Activated gamma-delta T cell treated with Interleukin-2 at 50 U/mL for 16 hours (primary cell): ENCODE measurements around the gene ARHGAP42.

Experiments used
- DNase-seq: peaks from one replicate; pipeline ENCODE4 v3.0.0-alpha.2; 2020

The ARHGAP42 gene

GRCh38 chr11:100683126-100683525 lies 4.0 kb upstream of the ARHGAP42 start:
- no peak for DNase-seq

DNA sequence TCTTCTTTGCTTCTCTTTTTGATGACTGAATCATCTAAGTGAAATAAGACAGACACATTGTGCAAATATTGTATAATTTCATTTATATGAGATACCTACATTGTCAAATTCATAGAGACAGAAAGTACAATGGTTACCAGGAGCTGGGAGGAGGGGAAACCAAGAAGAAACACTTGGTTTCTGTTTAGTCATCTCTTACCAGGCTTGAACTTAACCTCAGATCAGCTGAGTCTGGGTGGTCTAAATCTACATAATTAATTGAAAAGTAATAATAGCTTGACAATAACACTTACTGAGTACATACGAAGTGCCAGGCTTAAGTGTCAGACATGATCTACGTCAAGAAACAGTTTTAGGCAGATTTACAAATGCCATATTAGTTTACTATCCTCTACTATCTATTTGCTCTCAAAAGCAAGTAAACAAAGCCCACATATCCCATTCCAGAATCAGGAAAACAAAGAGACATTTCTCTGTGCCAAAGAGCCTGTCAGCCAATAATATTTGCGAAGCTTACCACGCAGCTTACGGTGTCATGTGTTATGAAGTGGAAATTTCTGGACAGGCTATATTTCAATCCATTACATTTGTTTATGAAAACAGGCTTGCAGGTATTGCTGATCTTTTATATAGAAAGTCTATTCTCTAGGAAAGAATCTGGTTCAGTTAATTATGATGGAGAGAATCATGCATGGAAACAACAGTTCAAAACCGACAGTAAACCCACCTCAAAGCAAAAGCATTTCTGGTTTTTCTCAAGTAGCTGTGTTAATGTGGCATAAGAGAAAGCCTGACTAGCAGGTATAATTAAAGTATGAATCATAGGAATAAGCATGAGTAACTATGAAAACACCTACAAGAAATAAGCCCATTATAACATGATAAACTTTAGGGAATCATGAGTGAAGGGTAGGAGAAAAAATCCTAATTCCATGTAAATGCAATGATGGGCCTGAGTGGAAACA lies 2.7 kb upstream of the ARHGAP42 start:
- DNase-seq, result no peak

- no peak for DNase-seq
Measured at GRCh38 chr11:100686476-100687053, 523 bp upstream of the ARHGAP42 start.

- DNase-seq, result no peak
Measured at GRCh38 chr11:100687630-100688395, 725 bp downstream of the ARHGAP42 start.

- DNase-seq, result no peak
Measured at GRCh38 chr11:100689141-100689540, 2.1 kb downstream of the ARHGAP42 start.

- DNase-seq, result no peak
Measured at GRCh38 chr11:100691896-100692653, 5.0 kb downstream of the ARHGAP42 start.

DNA sequence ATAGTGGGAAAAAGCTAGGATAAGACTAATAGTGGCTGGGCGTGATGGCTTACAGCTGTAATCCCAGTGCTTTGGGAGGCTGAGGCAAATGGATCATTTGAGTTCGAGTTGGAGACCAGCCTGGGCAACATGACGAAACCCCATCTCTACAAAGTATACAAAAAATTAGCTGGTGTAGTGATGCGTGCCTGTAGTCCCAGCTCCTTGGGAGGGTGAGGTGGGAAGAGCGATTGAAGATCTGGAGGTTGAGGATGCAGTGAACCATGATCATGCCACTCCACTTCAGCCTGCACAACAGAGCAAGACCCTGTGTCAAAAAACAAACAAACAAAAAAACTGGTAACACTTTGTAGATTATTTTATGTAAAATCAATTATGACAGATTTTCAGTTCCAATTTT lies 8.8 kb downstream of the ARHGAP42 start:
- DNase-seq, result no peak

- DNase-seq, result no peak
Measured at GRCh38 chr11:100703139-100703538, 16.1 kb downstream of the ARHGAP42 start.

- DNase-seq, result no peak
Measured at GRCh38 chr11:100703801-100704575, 16.9 kb downstream of the ARHGAP42 start.

GRCh38 chr11:100705447-100705846 lies 18.4 kb downstream of the ARHGAP42 start:
- no peak for DNase-seq

GRCh38 chr11:100706179-100706578 lies 19.1 kb downstream of the ARHGAP42 start:
- no peak for DNase-seq

DNA sequence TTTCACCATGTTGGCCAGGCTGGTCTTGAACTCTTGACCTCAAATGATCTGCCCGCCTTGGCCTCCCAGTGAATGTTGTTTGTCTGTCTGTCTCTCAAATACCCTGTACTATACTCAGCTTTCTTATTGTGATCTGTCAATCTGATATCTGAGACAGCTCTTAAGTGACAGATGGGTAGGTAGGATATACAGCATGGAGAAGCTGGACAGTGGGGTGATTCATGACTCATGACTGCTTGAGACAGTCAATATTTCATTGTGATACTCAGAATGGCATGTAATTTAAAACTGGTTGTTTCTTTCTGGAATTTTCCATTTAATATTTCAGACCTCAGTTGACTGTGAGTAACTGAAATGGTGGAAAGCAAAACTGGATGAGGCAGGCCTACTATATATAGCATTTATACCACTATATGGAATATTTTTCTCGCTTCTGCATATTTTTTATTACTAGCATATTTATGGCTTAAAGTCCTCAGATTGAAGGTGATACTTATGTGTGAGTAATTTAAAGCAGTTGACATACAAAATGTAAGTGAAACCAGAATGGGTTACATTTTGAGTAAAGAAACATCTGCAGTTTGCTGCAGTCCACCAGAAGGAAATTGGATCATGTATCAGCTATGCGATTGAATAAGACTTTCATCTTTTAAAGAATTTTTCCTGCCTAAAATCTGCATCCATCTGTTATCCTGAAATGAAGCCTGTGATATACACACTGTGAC lies 22.3 kb downstream of the ARHGAP42 start:
- DNase-seq, result no peak

- no peak for DNase-seq
Measured at GRCh38 chr11:100711984-100712383, 24.9 kb downstream of the ARHGAP42 start.

- no peak for DNase-seq
Measured at GRCh38 chr11:100712583-100712982, 25.5 kb downstream of the ARHGAP42 start.

DNA sequence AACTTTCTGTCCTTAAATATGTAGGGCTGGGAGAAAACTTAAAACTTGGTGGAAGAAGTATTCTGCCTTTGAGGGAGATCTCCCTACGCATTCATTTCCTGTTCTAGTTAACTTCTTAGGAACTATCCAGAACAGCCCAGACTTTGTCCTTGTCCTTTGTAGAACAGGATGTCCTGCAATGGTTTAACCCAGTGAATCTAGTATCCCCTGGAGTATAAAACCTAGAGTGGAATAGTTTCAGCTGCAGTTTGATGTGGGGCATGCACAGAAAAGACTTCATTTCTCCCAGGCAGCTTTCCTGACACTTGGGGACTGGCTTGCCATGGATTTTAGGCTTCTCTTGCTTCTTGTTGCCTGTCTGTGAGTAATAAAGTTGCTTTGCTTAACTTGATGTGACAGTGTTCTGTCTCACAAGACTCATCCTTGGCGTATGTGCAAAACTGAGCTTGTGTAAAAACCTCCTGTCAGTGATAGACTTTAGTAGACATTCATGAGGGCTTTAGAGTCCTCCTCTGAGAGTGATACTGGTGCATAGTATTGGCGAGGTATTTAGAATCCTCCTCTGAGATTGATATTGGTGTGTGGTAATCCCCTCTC lies 28.2 kb downstream of the ARHGAP42 start:
- DNase-seq, result no peak

DNA sequence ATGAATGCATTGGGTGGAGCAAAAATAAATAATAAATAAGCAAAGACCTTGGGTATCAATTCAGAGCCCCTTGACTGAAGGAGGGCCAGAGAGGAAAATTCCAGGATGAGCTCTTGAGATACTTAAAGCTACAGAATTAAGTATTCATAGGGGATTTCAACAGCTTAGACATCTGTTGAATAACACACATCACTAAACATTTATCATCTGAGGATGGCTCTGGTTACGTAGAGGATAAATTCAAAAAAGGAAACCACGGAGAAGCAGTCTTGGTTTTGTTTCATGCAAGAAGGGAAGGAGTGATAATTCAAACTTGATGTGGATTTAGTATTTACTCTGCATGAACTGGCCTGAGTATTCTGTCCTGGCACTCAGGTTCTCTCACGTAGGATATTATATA lies 29.8 kb downstream of the ARHGAP42 start:
- DNase-seq, result no peak

DNA sequence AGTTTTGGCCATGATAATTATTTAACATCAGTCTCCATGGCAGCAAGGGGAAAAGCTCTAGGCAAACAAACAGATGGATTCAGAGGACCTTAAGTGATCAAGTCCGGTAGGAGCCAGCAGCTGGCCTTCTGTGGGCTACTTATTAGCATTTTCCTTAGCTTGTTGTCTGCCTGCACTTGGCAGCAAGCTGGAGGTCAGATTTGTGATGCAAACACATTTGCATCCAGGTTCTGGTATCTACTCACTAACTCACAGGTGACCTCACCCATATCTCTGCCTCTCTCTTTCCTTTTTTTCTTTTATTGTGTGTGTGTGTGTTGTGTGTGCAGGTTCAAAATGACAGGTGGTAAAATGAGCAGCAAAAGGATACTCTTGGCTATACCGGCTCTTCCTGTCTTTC lies 32.3 kb downstream of the ARHGAP42 start:
- DNase-seq, result no peak

DNA sequence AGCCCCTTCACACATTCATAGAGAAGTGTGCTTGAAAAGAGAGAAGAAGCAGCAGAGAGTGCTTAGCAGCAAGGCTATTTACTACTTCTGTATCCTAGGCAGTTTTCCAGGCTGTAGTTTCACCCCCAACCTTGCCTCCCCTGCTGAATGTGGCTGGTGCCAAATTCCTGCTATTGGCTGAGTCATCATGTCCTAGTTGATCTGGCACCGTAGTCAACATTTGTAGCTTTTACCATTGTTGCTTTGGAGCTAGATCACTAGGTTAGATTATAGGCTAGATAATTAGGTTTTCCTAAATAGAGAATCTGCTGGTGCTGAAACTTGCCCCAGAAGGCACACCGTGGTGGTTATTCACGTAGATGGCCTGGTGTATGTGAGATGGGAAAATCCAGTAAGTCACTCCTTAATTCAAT lies 32.7 kb downstream of the ARHGAP42 start:
- DNase-seq, result no peak

- DNase-seq, result no peak
Measured at GRCh38 chr11:100726680-100727079, 39.6 kb downstream of the ARHGAP42 start.

DNA sequence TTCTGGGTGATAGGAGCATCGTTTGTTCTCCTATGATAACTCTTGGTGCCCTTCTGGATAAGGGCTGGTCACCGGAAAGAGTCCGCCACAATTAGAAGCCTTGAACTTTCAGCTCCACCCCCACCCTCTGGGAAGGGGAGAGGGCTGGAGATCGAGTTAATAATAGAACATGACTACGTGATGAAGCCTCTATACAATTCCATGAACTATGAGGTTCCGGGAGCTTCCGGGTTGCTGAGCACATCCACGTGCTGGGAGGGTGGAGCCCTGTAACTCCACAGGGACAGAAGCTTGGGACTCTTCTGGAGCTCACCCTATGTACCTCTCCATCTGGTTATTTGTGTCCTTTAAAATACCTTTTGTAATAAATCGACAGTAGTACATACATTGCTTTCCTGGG lies 40.3 kb downstream of the ARHGAP42 start:
- no peak for DNase-seq

- no peak for DNase-seq
Measured at GRCh38 chr11:100730266-100730665, 43.2 kb downstream of the ARHGAP42 start.
